Osteocyte (in vitro differentiated cells): ENCODE measurements around the gene REC114. TPM values are rescaled to one million over a fixed set of nuclear protein-coding genes. Genes with fewer than 3 reads are reported as not detected.
"Not testable (repeated sequence)": the region's sequence is repeated elsewhere in the genome, so short reads cannot be mapped to it uniquely, and the experiment has no call there.

Source experiments
- DNase-seq: peaks from one replicate; pipeline ENCODE4 v3.0.0; 2021; ENCODE audit warnings: mixed read lengths; ENCODE audit not compliant: unreplicated experiment; ENCODE audit errors: extremely low spot score
- H3K27ac Mint-ChIP-seq: one replicate; pipeline ENCODE4 v1.8.0; 2021; ENCODE audit warnings: mild to moderate bottlenecking, mixed read lengths; ENCODE audit not compliant: unreplicated experiment
- H3K27me3 Mint-ChIP-seq: one replicate; pipeline ENCODE4 v1.8.0; 2021; ENCODE audit warnings: mixed read lengths; ENCODE audit not compliant: unreplicated experiment
- H3K36me3 Mint-ChIP-seq: one replicate; pipeline ENCODE4 v1.8.0; 2021; ENCODE audit warnings: mixed read lengths; ENCODE audit not compliant: unreplicated experiment
- H3K4me1 Mint-ChIP-seq: one replicate; pipeline ENCODE4 v1.8.0; 2021; ENCODE audit warnings: mixed read lengths; ENCODE audit not compliant: unreplicated experiment
- H3K4me3 Mint-ChIP-seq: one replicate; pipeline ENCODE4 v1.8.0; 2021; ENCODE audit warnings: mild to moderate bottlenecking, moderate library complexity, mixed read lengths; ENCODE audit not compliant: unreplicated experiment
- H3K9me3 Mint-ChIP-seq: one replicate; pipeline ENCODE4 v1.8.0; 2021; ENCODE audit warnings: mixed read lengths; ENCODE audit not compliant: unreplicated experiment
- CTCF ChIP-seq: fragments of 200-600 bp; sonication (generic); IDR thresholded peaks from 2 replicates; pipeline ENCODE4 v1.5.0; 2021; ENCODE audit warnings: antibody characterized with exemption, mild to moderate bottlenecking, moderate library complexity
- total RNA-seq: library from RNA; stranded (reverse); gene quantifications from 2 replicates; pipeline ENCODE4 v1.2.1, GENCODE V29; 2021

Gene REC114
- total RNA-seq, 1 donor from 2014 or later: not detected

- Mint-ChIP-seq H3K4me3 (no peak overlapping the region), H3K9me3 (no peaks in the 10 kb centered on the region), H3K27me3 (no peaks in the 10 kb centered on the region), H3K4me1 (peaks cover 5% of the 10 kb centered on the region), H3K27ac (no peak overlapping the region), H3K36me3 (peaks cover 2% of the 10 kb centered on the region)
- no peak for TF ChIP-seq CTCF
- no peak for DNase-seq
Measured at GRCh38 chr15:73541479-73541878, 98.5 kb downstream of the REC114 start.

- H3K4me1 Mint-ChIP-seq, DNase-seq, H3K27me3 Mint-ChIP-seq, H3K9me3 Mint-ChIP-seq, H3K36me3 Mint-ChIP-seq, H3K4me3 Mint-ChIP-seq, H3K27ac Mint-ChIP-seq: not testable (repeated sequence)
Measured at GRCh38 chr15:73548925-73549324, 106.0 kb downstream of the REC114 start.

GRCh38 chr15:73550190-73550589 is 107.2 kb downstream of the REC114 start:
- H3K27me3 Mint-ChIP-seq: no peaks in the 10 kb centered on the region
- no peaks in the 10 kb centered on the region for H3K36me3 Mint-ChIP-seq

GRCh38 chr15:73555080-73555479 is 112.1 kb downstream of the REC114 start:
- DNase-seq: no peak
- Mint-ChIP-seq H3K36me3 (peaks cover 22% of the 10 kb centered on the region), H3K27ac (no peak overlapping the region), H3K27me3 (no peaks in the 10 kb centered on the region), H3K4me3 (no peak overlapping the region), H3K4me1 (no peaks in the 10 kb centered on the region), H3K9me3 (no peaks in the 10 kb centered on the region)
- TF ChIP-seq CTCF: no peak

More at GRCh38 chr15:73550190-73550589, 107.2 kb downstream of the REC114 start:
- no peak for TF ChIP-seq CTCF
- H3K9me3 Mint-ChIP-seq: no peaks in the 10 kb centered on the region
- no peak overlapping the region for H3K27ac Mint-ChIP-seq
- H3K4me1 Mint-ChIP-seq: no peaks in the 10 kb centered on the region
- no peak overlapping the region for H3K4me3 Mint-ChIP-seq
- DNase-seq: no peak

- H3K27me3 Mint-ChIP-seq: no peaks in the 10 kb centered on the region
- H3K4me3 Mint-ChIP-seq: no peak overlapping the region
- no peak for TF ChIP-seq CTCF
- no peaks in the 10 kb centered on the region for H3K9me3 Mint-ChIP-seq
- no peak for DNase-seq
- peaks cover 34% of the 10 kb centered on the region for H3K36me3 Mint-ChIP-seq
- H3K27ac Mint-ChIP-seq: no peak overlapping the region
- H3K4me1 Mint-ChIP-seq: peaks cover 3% of the 10 kb centered on the region
Measured at GRCh38 chr15:73558529-73558928, 115.6 kb downstream of the REC114 start.
